ENCODE measurements around the gene ZNF610.

GRCh38 chr19:52398081-52398441, 62.0 kb downstream of the ZNF610 start:
- TF ChIP-seq CTCF (IDR thresholded peaks at IDR 0.05; ENCODE audit: low read length) (no peak), EZH2phosphoT487 (IDR thresholded peaks at IDR 0.05; ENCODE audit: low read length) (no peak), EZH2 (optimal IDR thresholded peaks at IDR 0.05; ENCODE audit: low read depth, low read length) (no peak)
